SK-N-DZ (cell line): Measurements from ENCODE around the gene FNDC3B.
"Not testable (repeated sequence)": the region's sequence is repeated elsewhere in the genome, so short reads cannot be mapped to it uniquely, and the experiment has no call there.

Source experiments
- DNase-seq: peaks from one replicate; pipeline ENCODE4 v3.0.0-alpha.2; 2015; ENCODE audit warnings: low spot score

Gene FNDC3B

DNA sequence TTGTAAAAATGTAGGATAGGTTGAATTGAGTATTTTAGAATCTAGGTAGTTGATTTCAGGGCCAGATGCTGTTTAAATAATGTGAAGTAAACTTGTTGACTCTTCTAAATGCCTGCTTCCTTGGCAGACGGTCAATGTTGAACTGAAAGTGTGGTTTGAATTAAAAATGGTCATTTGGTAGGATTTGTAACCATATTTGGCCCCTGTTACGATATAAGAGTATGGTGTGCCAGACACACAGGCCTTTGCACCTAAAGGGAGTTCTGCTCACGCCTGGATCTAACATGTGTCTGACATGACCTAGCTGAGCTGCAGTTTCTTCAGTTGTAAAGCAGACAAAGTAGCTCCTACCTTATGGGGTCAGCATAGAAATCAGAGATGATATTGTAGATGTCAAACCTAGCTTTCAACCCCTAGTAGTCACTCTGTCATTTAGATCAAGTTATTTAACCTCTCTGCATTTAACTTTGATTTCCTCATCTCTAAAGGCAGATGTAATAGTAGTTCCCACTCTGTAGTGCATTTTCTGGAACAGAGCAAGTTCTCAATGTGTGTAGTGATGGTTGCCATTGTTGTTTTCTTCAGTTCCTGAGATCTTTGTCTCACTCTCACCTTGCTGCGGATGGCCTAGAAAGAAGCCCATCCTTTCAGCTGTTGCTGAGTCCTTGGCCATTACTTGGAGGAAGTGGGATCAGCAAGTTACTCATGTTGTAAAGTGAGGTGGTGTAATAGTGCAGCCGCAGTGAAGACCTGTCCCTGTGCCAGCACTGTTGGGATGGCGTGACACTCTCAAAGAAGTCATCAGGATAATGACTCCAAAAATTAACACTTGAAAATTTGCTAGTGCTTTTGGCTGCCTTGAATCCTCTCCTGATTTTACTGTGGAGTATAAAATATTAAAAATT is 318.7 kb downstream of the FNDC3B start:
- no peak for DNase-seq

DNA sequence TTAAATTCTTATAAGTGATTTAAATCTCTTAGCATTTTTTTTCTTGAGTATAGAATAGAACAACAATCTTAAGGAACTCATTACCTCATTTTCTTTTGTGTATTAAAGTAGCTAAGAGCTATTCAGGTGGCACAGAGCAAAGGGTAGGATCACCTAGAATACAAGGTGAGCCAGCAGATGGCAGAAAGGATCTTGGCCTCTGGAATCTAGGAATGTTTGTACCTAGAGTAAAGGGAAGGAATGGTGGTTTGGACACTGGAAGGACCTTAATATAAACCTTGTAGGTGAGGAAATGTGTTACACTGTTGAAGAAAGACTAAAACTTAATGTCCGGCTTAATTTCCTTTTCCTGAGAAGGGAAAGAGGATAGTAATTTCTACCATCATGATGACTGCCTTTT is 319.9 kb downstream of the FNDC3B start:
- DNase-seq, result no peak

DNA sequence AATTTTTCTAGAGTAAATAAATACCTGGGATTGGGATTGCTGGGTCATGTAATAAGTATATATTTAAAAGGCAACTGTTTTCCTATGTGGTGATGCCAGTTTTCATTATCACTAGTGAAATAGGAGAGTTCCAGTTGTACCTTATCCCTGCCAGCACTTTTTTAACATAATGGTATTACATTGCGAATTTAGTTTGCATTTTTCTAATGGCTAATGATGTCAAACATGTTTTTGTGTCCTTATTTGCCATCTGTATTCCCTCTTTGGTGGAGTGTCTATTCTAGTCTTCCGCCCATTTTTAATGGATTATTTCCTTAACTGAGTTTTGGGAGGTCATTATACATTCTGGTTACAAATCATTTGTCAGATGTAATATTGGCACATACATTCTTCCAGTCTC is 320.6 kb downstream of the FNDC3B start:
- no peak for DNase-seq

DNA sequence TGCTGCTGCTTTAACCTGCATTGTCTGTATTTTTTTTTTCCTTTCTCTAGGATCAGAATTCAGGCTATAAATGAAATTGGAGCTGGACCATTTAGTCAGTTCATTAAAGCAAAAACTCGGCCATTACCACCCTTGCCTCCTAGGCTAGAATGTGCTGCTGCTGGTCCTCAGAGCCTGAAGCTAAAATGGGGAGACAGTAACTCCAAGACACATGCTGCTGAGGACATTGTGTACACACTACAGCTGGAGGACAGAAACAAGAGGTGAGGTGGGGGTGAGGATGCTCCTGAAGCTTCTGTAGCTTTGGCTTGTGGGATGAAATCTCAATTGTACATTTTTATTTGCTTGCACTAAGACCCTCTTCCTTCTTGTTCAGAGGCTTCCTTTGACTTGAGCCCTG is 323.2 kb downstream of the FNDC3B start:
- no peak for DNase-seq

DNA sequence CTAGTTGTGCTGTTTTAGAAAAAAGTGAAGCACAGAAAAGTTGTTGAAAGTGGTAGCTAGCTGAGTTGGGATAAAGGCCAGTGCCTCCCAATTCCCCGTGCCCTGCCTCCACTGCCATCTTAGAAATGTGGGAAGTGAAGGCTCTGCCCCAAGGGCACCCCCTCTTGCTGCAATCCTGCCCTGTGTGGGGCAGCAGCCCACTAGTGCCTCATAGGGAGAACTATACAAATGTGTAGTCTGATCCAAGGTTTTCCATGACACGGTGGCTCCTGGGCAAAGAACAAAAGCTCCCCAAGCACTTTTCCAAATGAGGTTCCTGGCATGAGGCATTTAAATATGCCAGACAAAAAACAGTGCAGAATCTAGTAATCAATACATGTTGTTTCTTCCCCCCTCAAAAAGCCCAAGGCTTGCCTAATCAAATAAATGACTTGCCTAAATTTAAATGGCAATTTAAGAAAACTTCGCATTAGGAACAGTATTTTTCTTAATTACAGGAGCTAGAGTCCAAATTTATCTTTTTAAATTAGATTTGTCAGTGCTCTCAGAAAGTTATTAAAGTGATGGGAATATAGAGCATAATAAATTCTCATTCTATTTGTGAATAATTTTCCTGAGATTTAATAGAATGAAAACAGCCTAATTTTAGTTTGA is 325.1 kb downstream of the FNDC3B start:
- no peak for DNase-seq

DNA sequence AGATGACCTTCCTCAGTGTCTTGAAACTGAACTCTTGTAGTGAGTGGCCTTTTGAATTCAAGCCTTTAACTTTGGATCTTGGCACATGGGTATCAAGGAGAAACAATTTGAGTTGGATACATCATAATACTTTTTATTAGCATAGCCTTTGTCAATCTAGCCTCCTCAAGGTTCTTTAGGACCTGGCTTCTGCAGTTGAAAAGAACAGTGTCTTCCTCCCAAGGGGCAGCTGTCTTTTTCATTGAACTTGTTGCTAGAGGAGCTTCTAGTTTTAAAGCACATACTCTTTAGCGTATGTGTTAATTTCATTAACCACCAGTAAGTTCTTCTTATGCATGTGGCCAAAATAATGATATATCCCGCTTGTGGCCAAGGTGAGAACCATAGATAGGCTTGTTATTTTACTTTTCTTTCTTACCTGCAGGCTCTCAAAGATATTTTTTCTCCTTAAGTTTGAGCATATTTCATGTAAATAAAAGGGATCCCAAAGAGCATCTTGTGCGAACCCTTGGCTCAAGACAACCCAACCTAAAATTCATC is 325.7 kb downstream of the FNDC3B start:
- DNase-seq, result no peak

DNA sequence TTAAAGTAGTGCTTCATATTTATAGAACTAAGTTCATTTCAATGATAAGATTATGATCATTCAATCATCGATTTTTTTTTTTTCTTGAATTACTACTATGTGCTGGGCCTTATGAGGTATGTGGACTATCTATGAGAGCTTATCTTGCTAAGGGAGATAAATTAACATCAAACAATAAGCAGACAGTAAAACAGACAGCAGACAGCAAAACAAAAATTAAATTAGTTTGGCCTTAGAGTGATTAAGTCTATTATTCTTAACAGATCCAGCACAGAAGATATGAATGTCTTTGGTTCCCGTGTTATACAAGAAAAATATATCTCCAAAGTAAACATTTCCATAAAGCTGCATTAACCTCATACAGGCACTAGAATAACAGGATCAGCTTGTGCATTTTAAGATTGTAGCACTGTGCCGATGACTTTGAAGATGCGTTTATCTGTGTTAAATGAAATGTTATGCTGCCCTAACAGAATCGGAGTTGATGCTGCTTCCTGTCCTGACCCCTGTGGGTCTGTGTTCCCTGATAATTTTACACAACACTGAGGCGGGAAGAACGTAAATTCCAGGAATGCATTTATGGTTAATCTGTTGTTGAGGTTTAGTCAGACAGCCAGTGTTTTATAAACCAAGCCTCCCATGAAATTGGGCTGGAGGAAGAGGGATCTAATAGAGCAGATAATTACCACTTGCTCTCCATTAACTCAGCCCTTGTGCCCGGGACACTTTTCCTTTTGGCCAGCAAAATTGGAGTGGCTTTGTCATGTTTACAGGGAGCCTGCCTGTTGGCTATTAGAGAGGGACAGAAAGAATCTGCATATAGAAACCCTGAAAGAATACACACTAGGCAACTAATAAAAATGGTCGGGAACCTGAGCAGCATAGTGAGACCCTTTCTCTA is 328.1 kb downstream of the FNDC3B start:
- DNase-seq, result peak; percentile 64

DNA sequence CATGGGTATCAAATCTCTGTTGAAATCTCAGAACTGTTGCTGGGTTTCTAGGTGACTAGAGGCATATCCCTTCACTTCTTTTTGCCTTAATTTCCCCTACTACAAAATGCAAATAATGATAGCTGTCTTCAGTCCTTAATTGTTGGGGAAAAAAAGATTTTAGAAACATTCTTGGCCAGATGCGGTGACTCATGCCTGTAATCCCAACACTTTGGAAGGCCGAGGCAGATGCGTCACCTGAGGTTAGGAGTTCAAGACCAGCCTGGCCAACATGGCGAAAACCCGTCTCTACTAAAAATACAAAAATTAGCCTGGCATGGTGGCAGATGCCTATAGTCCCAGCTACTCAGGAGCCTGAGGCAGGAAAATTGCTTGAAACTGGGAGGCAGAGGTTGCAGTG is 329.2 kb downstream of the FNDC3B start:
- DNase-seq, result not testable (repeated sequence)

DNA sequence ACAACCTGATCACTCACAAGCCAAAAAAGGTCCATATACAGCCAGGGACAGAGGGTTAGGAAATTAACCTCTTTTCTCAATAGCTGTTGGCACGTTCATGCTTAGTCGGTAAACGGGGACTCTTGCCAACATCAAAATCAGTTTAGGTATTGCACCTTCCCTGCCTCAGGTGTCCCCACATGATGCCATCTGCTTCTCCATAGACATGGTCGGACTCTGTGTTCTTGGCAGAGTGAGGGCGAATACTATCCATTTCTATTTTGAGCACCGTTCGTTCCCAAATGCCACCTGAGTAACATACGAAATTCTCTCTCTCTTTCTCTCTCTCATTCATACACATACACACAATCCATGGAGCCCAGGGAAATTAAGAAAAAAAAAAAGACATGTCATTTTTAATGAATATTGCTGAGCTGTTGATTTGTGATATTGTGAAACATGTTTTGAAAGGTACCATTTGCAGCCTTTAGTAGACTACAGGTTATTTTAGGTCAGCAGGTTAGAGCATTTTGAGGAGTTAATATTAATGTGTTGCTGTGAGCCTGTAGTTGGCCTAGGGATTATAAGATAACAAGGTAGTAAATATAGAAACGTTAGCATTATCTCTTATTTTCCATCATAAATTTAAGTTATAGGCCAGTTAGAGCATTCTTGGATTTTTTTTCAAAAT is 330.3 kb downstream of the FNDC3B start:
- no peak for DNase-seq

DNA sequence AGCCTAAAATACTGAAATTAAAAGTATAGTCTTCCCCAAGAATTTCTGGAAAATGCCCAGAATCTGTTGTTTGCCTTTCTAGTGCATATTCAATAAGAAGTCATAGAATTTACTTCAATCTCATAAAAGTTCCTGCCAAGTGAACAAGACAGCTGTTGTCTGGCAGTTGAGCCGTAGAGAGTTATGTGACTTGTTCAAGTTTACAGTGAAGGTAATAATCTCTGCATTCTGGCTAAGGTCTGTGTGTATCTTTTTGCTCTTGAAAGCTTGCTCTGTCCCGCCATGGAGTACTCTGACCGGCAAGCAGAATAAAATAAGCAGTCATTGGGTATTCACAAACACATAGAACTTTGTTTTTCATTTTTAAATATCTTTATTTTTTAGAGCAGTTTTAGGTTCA is 331.0 kb downstream of the FNDC3B start:
- no peak for DNase-seq

DNA sequence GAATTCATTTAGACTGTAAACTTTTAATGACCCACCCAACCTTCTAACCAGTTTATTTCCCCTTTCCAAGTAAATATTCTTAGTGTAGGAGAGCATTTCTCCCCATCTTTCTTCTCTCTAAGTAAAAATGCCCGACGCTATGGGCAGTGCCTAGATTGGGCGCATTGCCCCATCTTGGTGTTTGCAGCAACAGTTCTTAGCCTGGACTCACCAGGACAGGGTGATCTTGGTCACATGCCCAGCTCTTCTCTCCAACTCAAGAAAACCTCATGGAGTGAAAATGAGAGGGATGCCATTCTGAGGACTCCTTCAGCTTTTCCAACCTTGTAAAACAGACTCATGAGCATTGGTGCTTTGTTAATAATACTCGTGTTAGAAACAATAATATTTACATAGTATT is 332.2 kb downstream of the FNDC3B start:
- DNase-seq, result no peak

DNA sequence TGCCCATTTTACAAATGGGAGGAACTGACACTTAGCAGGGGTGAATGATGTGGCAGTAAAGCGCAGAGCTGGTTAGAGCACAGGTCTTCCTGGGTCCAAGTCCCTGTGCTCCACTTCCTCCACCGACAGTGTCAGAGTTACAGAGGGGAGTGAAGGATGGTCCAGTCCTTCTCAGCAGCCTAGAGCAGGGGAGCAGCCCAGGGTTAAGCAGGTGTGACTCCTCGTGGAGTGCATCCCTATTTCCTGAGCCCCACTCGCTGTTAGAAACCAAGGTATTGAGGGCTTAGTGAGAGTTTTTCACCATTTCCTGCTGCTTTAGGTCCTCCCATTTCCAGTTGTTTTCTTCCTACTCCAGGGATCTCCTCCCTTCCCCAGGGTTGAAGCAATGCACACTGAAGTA is 333.5 kb downstream of the FNDC3B start:
- no peak for DNase-seq

DNA sequence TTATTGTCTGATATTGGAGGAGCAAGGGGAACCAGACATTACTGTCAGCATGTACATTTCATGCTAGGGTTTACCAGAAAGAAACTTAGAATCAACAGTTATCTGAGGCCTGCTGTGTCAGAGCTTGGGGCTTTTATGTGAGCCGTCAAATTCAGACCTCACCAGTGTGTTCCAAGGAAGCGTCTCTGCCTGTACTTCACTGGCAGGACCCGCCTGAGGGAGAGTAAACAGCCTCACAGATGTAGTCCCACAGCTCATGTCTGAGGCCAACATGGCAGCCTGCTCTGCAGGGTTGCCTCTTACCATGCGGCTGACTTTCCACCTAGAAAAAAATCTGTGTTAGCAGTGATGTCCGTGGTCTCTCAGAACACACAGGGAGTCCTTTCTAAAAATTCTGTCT is 334.5 kb downstream of the FNDC3B start:
- DNase-seq, result no peak

DNA sequence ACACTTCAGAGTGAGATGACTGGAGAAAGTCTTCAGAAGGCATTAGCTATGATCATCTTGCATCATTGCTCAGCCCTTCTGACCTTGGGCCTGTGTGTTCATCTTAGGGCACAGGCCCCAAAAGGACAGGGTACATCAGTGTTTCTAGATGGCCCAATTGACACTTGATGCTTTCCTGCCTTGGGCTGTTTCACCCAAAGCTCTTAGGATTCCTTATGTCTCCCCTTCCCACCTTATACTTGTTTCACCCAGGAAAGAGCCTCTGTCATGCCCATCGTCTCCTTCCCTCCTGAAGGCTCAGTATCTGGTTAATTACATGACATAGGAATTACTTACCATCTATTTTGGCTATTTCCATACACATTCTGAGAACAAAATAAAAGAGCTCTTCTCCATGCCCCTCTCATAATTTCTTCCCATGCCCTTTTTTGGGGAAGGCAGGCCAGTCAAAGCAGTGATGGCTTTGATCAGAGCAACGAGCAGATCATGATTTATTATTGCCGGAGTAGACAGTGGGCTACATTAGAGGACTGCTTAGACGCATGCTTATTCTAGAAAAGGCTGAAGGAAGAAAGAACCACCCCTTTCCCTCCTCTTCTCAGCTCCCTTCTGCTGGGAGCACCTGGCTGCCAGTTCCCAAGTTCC is 335.9 kb downstream of the FNDC3B start:
- DNase-seq, result no peak

DNA sequence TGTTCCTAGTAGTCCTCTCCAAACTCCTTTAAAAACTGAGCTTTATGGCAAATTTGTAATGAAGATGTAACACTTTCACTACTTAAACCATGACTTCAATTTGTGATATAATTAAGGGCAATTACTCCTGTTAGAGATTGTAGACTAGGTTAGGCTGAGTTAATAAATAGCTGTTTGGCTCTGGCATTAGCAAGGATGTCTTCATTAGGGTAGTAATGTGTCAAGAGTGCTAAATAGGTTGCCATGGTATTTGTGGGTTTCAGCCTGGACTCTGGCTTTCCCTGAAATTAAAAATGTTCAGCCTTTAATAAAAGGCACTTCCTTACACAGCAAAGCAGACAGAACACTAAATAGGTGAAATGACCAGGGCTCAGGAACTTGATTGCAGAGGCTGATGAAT is 337.0 kb downstream of the FNDC3B start:
- no peak for DNase-seq

DNA sequence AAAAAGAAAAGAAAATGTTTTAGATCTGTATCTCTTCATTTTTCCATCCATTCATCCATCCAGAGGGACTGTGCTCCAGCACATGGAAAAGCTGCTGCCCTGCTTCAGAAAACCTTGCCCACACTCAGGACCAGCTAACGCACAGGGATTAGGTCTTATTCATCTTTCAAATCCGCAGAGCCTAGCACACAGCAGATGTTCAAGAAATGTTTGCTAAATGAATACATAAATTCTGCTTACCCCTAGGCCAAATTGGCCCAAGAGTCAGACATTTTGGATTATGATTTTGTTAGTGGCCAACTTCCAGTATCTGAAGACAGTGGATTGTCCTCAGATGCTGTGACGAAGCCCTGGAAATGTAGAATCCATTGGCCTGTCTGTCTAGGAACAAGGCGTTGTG is 337.5 kb downstream of the FNDC3B start:
- DNase-seq, result no peak

DNA sequence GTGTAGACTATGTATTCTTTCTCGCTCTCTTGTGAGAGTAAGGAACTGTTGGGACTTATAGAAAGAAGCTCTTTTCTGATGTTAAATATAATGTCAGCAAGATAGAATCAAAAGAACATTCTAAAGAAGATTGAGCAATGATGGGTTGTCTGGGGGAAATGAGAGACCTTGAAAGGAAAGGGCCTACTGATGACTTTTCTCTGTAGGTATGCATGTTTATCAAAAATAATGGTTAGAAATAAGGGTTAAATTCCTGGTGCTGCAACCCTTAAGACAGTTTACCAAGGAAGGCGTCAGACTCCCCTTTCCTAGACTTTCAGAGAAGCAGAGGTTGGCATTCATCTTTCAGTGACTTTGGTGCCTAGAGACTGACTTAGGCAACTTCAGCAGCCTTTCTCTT is 339.1 kb downstream of the FNDC3B start:
- DNase-seq, result no peak

DNA sequence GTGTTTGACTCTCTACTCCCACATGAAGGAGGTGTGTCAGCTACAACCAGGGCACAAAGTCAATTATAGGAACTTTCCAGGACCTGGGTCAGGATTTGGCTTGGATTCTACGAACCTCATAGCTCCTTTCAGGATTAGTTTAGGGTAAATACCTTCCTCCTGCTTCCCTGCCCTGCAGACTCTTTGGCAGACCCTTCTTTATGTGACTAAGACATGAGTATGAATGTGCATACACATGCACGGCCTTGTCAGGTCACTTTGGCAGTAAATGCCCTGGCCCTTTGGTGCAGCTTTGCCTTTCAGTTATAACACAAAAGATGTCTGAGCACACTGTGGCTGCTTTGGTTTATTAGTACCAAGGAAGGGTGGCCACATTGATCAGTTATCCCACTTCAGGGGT is 340.0 kb downstream of the FNDC3B start:
- no peak for DNase-seq

DNA sequence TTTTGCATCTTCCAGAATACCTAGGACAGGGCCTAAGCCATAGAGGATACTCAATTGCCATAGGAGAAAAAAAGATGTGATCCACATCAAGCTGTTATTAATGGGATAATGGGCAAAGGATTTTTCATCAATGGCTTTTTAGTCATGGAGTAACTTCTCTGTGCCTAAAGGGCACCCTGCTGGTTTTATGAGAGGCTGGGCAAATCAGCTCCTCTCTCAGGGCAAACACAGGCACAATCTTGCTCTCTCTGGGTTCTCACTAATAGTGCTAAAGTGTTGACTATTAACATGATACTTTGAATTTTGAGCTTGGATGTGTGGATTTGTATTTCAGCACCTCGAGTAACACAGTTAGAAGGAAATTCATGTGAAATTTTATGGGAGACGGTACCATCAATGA is 341.3 kb downstream of the FNDC3B start:
- DNase-seq, result no peak

DNA sequence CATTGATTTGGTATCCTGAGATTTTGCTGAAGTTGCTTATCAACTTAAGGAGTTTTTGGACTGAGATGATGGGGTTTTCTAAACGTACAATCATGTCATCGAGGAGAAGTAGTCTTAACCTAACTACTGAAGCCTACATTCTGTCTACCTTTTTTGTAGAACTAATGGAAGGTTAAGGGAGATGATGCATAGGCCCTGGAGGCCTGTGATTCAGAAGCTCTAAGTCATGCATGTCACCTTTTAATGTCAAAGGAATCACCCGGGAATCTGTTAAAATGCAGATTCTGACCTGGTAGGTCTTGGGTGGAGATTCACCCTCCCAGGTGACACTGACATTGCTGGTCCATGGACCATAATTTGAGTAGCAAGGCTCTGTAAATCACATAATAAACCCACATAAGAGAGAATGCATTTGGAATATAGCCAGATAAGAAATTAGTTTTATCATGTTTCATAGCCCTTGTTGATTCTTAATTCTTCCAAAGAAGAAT is 344.0 kb downstream of the FNDC3B start:
- no peak for DNase-seq

DNA sequence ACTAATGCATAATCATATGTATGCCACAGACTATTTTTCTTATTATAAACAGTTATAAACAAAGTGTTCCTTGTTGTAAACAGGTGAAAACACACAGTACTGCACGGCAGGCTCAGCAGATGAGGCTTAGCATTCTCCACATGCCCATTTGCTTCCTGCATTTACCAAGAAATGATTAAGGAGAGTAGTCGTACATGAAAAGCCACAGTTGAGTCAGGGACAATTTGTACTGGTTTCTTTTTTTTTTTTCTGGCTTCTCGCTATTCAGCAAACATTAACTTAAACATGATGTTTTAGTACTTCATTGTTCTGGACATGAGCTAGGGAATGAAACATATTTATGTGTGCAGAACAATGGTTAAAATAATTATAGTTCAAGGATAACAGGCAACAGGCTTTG is 345.5 kb downstream of the FNDC3B start:
- DNase-seq, result no peak
